GM19043 (cell line): ENCODE measurements around the gene SORCS2.

ENCODE experiments used
- ATAC-seq: cut with Tn5 transposase; IDR thresholded peaks from one replicate; pipeline ENCODE4 v1.9.1; 2021; ENCODE audit warnings: low read depth; ENCODE audit not compliant: unreplicated experiment

The SORCS2 gene

DNA sequence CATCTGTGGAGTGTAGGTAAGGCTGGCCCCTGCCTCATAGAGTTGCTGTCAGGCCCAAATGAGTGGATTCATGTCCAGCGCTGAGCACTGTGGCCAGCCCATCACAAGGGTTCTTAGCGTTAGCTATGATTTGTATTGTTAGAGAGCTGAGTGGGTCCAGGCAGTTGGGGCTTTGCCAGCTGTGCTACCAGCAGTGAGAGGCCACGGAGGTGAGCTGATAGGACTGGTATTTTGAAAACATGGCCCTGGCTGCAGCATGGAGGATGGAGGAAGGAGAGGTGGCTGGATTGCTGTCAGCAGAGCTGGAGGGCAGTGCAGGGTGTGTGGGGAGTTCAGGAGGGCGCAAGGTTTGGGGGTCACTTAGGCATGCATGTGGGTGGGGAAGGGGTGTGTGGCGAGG is 172.6 kb downstream of the SORCS2 start:
- no peak for ATAC-seq

DNA sequence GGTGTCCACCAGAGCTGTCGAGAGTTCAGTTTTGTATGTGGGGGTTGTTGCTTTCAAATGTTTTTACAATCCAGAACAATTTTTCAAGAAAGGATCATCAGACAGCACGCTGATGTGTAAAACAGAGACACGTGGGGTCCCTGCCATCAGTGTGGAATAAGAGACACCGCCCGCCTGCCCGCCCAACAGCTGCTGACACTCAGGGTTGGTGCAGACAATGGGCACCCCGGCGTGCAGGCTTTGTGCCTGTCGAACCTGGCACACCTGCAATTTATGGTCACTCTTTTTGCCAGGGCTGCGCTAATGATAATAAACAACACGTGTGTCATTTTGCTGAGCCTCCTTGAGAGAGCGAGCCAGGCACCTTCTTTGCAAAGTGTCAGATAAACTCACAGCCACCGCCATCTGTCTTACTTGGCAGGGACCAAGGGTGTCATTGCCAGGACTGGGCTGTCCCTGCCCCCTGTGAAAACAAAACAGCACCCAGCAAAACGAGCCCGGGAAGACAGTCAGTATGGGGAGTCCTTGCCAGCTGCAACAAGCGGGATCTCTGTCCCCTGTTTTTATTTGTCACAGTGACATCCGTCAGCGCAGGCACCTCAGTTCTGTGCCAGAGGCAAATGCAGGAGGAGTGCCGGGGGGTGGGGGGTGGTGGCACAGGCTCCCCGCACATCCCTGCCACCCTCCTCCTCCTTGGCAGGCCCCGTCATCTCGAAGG is 173.3 kb downstream of the SORCS2 start:
- no peak for ATAC-seq

- ATAC-seq, result no peak
Observed at GRCh38 chr4:7366180-7366945, 174.0 kb downstream of the SORCS2 start.

GRCh38 chr4:7366954-7367353 is 174.6 kb downstream of the SORCS2 start:
- no peak for ATAC-seq

DNA sequence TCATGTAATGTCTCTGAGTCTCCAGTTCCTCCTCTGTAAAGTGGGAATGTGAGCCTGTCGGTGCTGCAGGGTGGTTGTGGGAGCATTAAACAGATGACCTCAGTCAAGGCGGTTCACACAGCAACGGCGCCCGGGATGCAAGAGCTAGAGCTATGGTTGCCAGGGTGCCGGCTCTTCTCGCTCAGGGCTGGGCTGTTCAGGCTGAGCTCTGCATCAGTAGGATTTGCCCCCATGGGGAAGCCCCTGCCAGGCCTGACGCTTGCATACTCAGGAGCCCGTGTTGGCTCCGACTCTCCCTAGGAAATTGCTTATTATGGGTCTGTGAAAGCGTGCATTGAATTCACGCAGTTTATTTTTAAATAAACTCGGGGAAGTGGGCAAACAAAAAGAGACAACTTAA is 175.1 kb downstream of the SORCS2 start:
- no peak for ATAC-seq

GRCh38 chr4:7367864-7368277 is 175.5 kb downstream of the SORCS2 start:
- ATAC-seq, result no peak

DNA sequence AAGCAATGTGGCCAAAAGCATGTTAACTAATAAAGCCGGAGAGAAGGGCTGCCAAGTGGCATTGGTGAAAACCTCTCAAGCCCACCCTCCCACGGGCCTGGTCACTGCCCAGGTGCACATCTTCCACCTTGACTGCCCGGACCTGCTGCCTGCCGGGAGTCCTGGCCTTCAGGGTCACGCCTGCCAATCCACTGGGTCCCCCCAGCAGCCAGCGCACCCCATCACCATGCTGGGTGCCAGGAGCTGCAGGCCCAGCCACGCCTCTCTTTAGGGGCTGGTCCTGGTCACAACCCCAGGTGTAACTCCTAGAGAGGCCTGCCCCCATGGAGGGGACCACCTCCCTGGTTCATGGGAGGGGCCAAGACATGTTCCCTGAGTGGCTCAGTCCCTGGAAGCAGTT is 176.0 kb downstream of the SORCS2 start:
- no peak for ATAC-seq

DNA sequence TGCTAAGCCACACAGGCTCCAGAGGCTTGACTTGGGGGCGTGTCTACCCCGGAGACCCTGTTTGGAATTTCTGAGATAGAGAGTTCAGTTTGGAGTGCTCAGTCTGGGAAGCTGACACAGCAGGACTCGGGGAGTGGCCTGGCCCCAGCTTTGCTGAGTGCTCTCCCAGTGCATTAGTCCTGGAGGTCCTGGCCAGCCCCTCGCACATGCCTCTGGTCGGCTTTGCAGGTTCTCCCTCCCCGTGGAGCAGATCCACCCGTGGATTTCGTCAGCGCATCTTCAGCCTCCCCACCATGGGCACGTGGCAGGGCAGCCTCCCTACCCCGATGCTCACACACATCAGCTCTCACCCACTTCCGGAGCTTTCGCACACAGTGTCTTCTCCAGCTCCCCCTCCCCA is 177.2 kb downstream of the SORCS2 start:
- ATAC-seq, result no peak

DNA sequence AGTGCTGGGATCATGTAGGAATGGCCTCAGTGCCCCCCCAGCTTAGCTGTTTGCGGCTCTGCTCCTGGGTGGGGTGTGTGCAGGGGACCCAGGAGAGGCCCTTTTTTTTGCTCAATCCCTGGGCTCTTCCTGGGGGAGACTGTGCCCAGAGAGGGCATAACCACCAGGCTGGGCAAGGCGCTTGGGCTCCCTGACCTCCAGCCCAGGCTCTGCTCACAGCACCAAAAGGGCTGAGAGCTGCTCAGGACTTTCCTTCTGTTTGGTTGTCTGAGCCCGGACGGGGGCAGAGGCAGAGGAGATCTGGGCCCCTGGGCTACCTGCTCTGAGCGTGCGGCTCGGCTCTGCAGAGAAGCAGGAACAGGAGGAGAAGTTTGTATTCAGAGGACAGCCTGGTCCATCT is 177.7 kb downstream of the SORCS2 start:
- no peak for ATAC-seq

DNA sequence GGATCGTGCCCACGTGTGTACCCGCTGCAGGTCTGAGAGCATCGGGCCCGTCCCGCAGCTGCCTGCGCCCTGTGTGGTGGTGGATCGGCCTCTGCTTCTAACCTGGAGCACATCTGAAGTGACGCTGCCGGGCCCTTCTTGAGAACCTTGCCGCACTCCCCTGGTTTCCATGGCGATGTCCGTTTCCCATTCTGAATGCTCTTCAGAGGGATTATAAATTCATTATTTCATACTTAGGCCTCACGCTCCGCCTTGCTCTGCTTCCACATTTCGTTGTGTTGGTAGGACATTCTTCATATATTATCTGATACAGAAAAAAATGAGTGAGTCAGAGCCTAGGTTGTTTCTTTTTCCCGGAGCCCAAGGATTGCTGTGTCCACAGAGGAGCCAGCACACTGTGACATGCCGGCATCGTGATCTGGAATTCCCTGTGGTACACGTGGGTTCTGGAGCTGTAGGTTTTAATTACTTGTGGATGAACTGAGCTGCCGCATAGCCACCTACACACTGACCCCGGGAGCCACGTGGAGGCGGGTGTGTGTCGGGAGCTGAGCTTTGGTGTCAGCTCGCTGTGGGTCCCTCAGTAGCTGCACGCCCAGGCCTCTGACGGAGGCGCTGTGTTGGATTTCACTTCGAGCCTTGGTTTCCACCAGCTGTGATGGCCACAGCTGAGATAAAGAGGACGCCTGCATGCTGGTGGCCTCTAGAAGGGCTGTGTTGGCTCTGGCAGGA is 179.0 kb downstream of the SORCS2 start:
- no peak for ATAC-seq

DNA sequence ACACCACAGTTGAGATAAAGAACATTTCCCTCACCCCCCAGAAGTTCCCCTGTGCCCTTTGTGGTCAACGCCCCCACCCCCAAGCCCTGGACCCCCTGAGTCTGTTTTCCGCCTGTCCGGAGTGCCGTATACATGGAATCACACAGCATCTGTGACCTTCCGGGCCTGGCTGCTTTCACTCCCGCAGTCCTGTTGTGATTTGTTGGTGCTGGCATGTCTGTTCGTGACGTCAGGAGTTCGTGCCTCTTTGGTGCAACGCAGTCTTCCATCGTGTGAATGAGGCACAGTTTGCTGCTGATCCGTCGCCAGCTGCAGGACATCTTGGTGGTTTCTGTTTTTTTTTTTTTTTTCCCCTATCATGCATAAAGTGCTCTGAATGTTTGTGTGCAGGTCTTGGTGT is 180.3 kb downstream of the SORCS2 start:
- no peak for ATAC-seq

- no peak for ATAC-seq
Observed at GRCh38 chr4:7374571-7374970, 182.2 kb downstream of the SORCS2 start.

GRCh38 chr4:7375427-7375826 is 183.1 kb downstream of the SORCS2 start:
- no peak for ATAC-seq

DNA sequence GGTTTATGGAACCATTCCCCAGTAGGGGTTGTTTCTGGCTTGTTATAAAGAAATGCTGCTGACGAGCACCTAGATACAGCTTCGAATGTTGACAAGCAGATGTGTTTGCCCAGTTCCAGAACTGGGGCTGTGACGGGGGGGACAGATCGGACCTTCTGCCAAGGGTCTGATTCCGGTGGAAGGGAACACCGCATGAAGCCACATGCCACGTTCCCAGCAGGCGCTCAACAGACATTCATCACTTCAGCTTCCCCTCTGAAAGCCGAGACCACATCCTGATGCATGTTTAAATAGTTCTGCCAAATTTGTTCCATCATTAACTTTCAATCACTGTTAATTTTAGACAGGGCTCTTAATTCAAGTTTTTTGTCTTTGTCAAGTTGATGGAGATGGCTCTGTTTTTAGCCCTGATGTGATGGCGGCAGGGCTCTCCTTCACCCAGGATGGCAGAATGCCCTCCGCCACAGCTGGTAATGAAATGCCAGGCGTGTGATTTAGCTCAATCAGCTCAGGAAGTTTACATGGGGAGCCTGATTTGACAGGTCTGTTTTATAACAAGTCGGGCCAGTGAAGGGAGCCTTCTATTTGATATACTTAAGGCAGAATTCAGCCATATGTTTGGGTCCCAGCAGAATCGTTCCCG is 185.0 kb downstream of the SORCS2 start:
- ATAC-seq, result no peak

- ATAC-seq, result no peak
Observed at GRCh38 chr4:7379186-7379585, 186.8 kb downstream of the SORCS2 start.

GRCh38 chr4:7379719-7380118 is 187.4 kb downstream of the SORCS2 start:
- ATAC-seq, result no peak

DNA sequence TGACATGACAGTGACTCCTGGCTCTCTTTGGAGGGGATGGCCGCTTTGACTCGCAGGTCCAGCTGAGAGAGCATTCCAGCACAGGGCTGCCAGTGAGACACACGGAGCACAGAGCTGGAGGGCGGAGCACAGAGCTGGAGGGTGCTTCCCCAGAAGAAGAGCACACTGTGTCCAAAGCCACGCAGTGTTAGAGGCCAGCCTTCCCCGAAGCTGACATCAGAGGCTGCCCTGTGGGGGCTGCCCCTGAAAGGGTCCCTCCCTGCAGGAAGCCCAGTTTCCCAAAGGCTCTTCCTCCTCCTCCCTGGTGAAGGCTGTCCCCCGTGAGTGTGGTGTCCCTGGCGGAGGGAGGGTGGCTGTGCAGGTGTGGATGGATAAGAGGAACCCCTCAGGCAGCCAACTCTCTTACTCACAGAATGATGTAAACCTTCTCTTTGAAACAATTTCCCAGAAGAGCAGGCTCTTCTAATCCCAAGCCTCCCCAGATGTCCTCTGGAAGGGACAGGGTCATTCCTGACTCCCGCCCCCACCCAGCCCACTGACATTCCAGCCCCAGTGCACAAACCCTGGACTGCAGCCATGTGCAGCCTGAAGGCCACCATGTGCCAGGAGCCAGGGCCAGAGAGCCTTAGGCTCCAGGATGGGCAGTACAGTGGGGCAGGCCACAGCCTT is 189.0 kb downstream of the SORCS2 start:
- ATAC-seq, result no peak

DNA sequence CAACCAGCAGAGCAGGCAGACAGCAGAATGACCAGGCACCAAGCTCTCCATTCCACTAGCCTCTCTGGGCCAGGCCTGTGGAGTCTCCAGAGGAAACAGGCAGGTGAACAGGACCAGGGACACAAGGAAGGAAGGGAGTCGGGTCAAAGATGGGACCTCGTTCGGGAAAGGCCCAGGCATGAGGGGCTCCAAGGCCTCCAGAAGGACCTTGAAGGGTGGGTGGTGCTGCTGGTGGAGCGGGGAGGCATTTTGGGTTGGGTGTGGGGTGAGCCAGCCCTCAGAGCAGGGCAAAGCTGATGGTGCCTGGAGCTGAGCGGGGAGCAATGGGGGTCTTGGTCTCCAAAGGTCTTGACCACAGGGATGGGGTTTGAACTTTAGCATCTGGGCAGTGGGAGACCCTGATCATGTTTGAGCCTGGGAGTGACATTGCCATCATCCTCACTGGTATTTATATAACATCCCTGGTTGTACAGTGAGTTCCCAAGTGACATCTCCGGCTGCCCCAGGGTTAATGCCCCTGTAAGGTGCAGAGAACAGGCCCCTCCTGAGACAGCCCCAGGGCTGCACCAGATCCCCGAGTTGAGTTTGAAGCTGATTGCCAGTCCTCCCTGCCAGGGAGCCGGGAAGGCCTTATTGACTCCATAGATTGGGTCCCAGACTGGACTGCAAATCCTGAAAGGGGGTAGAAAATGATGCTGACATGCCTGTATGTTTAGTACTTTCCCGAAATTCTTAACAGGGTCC is 189.7 kb downstream of the SORCS2 start:
- no peak for ATAC-seq

DNA sequence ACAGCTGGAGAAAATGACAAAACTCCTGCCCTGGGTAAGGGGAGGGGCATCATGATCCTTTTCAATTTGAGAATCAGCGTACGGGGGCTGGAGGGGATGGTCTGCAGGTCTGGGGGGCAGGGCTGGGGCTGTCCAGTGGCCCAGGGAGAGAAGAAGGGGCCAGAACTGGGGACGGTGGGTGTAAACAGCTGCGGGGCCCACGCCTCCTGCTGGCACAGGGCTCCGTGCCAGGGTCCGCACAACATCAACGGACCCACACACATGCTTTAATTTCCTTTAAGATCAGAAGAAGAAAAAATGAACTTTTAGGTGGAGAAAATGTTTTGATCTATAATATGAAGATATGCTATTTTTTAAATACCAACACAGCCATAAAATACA is 190.3 kb downstream of the SORCS2 start:
- ATAC-seq, result no peak

DNA sequence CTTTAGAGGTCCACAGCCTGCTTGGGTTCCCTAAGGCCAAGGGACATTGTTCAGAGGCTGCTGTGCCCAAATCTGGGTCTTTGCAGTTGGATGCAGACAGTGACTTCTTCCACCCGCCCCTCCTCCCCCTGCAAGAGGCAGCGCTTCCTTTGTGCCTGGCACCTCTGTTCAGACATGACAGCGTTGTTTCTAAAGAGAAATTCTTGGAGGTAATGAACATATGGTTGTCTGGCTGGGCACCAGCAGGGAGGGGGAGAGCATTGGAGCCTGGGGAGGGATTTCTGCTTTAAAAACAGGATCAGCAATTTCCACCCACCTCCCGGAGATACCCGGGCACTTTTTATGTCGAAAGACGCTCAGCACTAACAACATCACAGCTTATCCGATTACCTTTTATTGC is 190.9 kb downstream of the SORCS2 start:
- ATAC-seq, result no peak
